Body of pancreas (tissue), 4 donors: ENCODE results near the gene LIPC.

Experiments
- POLR2A ChIP-seq, 3 donors: fragments of 450-650 bp; IDR thresholded peaks; one replicate each; pipeline ENCODE4 v1.6.1; 2016; ENCODE audit warnings: antibody characterized with exemption in 3 of 3, mild to moderate bottlenecking in 2 of 3
- TF ChIP-seq, protein P1 (sequence below), 7 experiments: fragments of 450-650 bp in 4 of 7; fragments of 200-600 bp in 3 of 7; sonication (generic) in 3 of 7; IDR thresholded peaks; one replicate each; pipeline ENCODE4 v1.5.1; 2016 to 2019; ENCODE audit warnings: antibody characterized with exemption in 7 of 7

DNA sequence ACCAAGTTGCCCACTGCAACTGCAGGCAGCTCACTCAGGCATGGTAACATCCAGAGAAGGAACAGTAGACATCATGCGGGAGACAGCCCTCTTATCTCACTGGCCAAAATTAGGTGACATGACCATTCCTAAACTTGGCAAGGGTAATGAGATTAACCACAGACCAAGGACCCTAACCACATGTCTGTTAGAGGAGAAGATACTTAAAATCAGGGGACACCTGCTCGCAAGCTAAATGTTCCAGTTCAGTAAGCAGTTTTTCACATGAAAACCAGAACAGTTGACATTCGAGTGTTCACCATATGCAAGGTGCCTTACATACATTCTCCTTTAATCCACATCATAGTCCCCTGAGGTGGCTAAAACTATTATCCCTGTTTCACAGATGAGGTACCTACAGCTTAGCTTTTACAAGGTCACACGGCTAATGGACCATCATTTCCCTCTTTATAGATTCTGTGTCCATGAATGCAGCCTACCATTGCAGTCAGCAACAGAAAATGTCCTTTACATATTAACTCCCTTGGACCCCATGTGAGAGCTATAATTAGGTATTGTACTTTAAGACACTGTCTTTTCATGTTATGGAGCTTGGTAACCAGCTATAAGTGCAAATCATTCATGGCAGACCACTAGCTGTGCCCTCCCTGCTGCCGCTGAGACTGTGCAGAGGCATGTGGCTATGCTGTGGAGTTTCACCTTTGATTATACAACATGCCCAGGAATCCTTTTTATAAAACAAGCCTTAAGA is 154.1 kb downstream of the LIPC start:
- TF ChIP-seq, protein P1, sequence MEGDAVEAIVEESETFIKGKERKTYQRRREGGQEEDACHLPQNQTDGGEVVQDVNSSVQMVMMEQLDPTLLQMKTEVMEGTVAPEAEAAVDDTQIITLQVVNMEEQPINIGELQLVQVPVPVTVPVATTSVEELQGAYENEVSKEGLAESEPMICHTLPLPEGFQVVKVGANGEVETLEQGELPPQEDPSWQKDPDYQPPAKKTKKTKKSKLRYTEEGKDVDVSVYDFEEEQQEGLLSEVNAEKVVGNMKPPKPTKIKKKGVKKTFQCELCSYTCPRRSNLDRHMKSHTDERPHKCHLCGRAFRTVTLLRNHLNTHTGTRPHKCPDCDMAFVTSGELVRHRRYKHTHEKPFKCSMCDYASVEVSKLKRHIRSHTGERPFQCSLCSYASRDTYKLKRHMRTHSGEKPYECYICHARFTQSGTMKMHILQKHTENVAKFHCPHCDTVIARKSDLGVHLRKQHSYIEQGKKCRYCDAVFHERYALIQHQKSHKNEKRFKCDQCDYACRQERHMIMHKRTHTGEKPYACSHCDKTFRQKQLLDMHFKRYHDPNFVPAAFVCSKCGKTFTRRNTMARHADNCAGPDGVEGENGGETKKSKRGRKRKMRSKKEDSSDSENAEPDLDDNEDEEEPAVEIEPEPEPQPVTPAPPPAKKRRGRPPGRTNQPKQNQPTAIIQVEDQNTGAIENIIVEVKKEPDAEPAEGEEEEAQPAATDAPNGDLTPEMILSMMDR (IDR thresholded peaks at IDR 0.05): no peak
- TF ChIP-seq POLR2A (IDR thresholded peaks at IDR 0.05): no peak
